ENCODE results near the gene FZD4. TPM values are rescaled to one million over a fixed set of nuclear protein-coding genes. Genes with fewer than 3 reads are reported as not detected.
"Not testable (repeated sequence)": the region's sequence is repeated elsewhere in the genome, so short reads cannot be mapped to it uniquely, and the experiment has no call there.

FZD4 gene
- 10 to 100 TPM; 67.2 to 80.7 (median 70.4) TPM for polyA plus RNA-seq (ENCODE audit: insufficient read length in 4 of 4)

DNA sequence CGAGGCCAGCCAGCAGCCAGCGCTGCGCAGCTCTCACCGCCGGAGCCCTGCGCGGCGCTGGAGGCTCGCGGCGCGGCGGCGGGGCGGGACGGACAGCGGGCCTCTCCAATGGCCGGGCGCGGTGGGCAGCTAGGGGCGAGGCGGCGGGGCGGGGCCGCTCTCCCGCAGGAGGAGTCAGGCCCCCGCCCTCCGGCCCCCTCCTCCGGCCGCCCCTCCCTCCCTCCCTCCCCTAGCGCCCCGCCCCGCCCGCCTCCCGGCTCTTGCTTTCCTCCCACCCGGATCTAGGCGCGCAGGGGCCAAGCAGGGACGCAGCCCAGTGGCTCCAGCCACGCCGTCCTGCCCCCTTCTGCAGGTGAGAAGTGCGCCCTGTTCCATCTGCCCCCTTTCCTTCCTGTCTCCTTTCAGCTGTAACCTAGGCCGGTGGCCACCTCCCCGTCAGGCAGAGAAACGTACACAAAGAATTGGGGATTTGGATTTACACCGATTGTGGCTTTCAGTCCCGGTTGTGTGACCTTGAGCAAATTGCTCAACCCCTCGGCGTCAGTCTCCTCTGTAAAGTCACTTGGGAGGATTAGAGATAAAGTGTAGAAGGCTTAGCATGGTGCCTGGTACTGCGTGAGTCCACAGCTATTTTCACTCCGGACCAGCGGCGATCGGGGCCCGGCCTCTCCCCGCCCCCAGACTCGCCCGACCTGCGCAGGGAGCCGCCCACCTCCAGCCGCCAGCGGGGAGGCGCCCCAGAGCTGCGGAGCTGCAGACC, at the start of gene FZD4:
TSS of gene FZD4 (minus strand) at position 35 of the 760 bp plus-strand sequence. CDS start 310 bp downstream, outside the sequence.
- peak in 2 of 4 donors; percentile 82 to 83 for DNase-seq (ENCODE audit: low read depth in 4 of 4, low spot score in 2 of 4)

DNA sequence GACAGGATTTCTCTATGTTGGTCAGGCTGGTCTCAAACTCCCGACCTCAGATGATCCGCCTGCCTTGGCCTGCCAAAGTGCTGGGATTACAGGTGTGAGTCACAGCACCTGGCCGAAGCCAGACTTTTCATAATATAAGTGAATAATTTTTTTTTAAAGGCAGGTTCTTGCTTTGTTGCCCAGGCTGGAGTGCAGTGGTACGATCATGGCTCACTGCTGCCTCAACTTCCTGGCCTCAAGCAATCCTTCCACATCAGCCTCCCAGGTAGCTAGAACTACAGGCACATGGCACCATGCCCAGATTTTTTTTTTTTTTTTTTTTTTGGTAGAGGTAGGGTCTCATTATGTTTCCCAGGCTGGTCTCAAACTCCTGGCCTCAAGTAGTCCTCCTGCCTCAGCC, 49.1 kb upstream of the FZD4 start:
- DNase-seq (ENCODE audit: low read depth in 4 of 4, low spot score in 2 of 4) = not testable (repeated sequence)

DNA sequence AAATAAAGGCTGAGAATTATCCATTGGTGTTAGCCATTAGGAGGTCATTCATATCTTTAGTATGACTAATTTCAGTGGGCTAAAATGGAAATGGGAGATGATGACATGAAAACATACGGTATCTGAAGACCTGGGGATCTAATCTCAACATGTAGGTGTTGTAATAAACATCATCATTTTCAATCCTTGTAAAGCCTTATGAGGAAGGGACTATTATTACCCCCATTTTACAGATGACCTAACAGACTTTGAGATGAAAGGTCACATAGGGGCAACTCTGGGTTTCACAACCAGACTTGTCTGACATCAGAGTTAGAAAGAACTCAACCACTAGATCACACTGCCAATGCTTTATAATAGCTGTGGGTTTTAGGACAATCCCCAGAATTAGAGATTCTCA, 47.7 kb upstream of the FZD4 start:
- DNase-seq (ENCODE audit: low read depth in 4 of 4, low spot score in 2 of 4) = no peak

- no peak for DNase-seq (ENCODE audit: low read depth in 4 of 4, low spot score in 2 of 4)
These were observed 44.9 kb upstream of the FZD4 start for GRCh38 chr11:86999859-87000753.

GRCh38 chr11:86999388-86999787, 44.2 kb upstream of the FZD4 start:
- no peak for DNase-seq (ENCODE audit: low read depth in 4 of 4, low spot score in 2 of 4)

GRCh38 chr11:86996953-86997570, 41.9 kb upstream of the FZD4 start:
- DNase-seq (ENCODE audit: low read depth in 4 of 4, low spot score in 2 of 4) = no peak

DNA sequence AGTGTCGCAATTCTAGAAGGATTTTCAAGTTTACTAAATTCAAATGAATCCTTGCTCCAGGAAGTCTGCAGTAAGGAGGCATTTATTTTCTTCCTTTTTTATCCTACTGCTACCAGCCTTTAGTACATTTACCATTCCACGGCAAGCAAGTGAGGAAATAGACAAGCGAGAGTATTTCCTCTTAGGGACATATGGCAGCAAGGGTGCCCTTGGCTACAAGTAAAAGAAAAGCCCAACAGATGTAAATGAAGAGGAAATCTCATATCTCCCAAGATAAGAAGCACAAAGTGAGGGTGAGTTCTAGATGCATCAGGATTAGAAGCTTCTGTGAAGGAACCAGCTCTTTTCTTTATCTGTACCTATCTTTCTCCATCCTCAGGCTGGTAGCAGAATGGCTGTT, 37.8 kb upstream of the FZD4 start:
- DNase-seq (ENCODE audit: low read depth in 4 of 4, low spot score in 2 of 4) = no peak

DNA sequence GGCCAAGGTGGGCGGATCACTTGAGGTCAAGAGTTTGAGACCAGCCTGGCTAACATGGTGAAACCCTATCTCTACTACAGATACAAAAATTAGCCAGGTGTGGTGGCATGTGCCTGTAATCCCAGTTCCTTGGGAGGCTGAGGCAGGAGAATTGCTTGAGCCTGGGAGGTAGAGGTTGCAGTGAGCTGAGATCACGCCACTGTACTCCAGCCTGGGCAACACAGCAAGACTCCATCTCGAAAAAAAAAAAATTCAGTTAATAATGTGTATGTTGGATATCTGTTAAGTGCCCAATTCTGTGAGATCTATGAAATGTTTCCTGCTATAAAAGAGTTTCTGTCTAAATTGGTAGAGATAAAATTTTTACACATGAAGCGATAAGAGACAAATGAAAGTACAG, 37.1 kb upstream of the FZD4 start:
- DNase-seq (ENCODE audit: low read depth in 4 of 4, low spot score in 2 of 4) = not testable (repeated sequence)

GRCh38 chr11:86991341-86991740, 36.1 kb upstream of the FZD4 start:
- no peak for DNase-seq (ENCODE audit: low read depth in 4 of 4, low spot score in 2 of 4)

- DNase-seq (ENCODE audit: low read depth in 4 of 4, low spot score in 2 of 4) = no peak
These were observed 35.3 kb upstream of the FZD4 start for GRCh38 chr11:86990515-86990914.

GRCh38 chr11:86990031-86990430, 34.8 kb upstream of the FZD4 start:
- DNase-seq (ENCODE audit: low read depth in 4 of 4, low spot score in 2 of 4) = no peak

DNA sequence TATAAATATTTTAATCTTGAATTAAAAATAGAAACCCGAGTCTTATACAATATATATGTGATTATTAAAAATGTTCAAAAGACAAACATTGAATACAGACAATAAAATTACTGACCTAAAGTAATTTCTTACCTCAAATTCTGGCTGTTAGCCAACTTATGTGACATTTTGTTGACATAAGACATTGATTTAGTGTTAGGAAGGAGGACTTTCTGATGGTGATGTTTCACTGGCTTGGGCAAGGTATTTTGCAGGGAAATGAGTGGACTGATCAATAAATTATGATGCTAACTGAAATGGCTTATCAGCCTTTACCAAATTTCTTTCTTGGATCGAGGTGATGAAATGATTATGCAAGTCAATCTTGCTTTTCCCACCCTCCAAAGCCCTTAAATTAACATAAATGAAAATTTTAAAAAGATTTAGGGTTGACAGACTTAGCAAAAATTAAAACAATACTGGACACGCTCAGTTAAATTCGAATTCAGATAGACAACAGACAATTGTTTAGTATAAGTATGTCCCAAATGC, 33.2 kb upstream of the FZD4 start:
- DNase-seq (ENCODE audit: low read depth in 4 of 4, low spot score in 2 of 4) = no peak

GRCh38 chr11:86987679-86988078, 32.5 kb upstream of the FZD4 start:
- no peak for DNase-seq (ENCODE audit: low read depth in 4 of 4, low spot score in 2 of 4)

DNA sequence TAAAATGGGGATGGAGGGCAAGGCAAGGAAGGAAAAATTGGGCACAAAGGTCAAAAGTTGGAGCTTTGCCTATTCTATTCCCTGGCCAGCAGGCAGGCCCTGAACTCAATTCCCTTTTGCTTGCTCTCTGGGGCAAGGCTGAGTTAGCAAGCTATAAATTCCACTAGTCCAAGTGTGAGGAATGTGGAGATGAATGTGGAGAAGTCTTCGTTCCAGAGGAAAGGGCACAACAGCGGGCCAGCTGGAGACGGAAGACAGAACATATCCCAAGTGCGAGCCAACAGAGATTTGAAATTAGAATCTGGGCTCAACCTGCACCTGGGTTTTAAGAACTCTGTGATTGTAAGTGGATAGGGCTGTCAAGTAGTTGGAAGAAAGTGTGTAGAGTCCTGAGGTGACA, 29.5 kb upstream of the FZD4 start:
- DNase-seq (ENCODE audit: low read depth in 4 of 4, low spot score in 2 of 4) = no peak

GRCh38 chr11:86983021-86983488, 27.9 kb upstream of the FZD4 start:
- no peak for DNase-seq (ENCODE audit: low read depth in 4 of 4, low spot score in 2 of 4)

DNA sequence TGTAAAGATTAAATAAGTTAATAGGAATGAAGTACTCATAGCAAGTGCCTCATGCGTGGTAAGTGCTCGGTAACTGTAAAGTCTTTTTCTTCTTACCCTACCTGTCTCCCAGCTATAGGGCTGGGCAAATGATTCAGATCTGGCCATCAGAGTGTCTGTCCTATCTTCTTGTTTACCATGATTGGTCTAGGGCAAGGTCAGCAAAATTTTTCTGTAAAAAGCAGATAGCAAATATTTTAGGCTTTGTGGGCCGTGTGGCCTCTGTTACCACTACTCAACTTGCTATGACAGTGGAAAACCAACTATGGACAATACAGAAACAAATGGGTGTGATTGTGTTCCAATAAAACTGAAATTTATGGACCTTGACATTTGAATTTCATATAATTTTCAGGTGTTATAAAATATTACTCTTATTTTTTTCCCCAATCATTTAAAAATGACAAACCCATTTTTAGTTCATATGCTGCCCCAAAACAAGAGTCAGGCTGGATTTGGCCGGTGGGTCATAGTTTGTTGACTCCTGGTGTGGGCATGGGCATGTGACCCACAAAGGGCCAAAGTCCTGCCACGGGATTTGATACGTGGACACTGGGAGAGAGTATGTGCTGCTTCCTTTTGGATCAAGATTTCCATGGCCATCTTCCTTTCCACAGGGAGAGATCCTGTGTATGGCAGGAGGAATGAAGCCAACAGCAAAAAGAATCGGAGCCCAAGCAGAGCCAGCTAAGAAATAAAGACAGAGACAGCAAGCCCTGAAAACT, 26.8 kb upstream of the FZD4 start:
- DNase-seq (ENCODE audit: low read depth in 4 of 4, low spot score in 2 of 4) = no peak

DNA sequence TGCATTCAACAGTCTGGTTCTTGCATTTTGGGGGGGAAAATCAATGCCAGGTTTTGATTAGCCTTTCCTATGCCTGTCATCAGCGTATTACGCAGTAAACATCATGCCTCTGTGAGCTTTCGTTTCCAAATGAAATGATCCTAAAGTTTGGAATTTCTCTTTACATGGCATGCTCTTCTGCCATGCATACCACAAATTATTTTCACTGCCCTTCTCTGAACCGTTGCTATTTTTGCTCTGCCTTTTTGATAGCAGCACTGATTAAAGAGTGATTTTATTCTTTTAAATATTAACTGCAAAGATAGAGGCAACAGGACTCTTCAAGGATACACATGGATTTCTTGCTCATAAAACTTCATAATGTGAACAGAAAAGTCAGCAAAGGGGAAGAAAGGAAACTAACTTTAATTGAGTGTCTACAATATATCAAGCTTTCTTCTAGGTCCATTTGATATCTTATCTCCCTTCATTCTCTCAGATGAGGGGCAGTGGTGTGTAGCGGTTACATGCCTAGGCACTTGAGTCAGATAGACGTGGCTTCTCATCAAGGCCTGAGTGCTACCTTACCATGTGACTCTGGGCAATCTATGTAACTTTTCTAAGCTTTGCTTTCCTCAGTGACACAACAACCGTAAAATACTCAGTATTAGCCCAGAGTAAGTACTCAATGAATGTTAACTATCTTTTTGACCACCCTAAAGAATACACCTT, 25.0 kb upstream of the FZD4 start:
- DNase-seq (ENCODE audit: low read depth in 4 of 4, low spot score in 2 of 4) = no peak

DNA sequence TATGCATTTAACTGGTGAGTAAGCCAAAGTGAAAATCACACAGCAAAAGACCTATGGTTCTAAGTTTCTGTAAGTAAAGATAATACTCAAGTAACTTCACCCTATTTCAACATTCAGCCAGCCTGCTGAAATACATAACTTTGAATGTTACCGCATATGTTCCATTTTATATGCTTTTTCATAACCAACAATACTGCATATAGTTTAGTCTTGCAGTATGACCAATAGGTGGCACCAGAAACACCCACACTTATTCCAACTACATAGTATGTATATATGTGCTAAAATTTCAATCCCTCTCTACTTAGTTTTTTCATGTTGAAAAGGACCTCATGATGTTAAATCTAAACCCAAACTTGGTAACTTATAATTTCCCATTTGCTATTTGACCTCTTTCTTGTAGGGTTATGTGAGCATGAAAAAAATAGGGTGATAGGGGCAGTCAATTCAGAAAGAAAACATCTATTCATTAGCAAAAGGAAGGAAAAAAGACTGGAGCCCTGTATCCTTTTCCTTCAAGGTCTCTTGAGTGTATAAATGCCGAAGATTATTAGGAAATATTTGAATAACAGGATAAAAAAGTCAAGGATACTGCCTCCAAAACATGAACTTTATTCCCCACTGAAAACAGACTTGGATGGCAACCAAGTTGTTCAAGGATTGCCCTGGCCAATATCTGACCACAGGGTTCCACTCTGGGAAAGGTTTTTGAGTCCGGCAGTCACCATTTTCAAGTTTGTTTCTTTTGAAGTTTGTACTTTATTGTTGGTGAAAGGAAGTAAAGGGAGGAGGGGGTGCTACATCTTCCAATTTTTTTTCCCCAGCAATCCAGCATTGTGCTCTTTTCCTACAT, 23.8 kb upstream of the FZD4 start:
- no peak for DNase-seq (ENCODE audit: low read depth in 4 of 4, low spot score in 2 of 4)

- no peak for DNase-seq (ENCODE audit: low read depth in 4 of 4, low spot score in 2 of 4)
These were observed 23.1 kb upstream of the FZD4 start for GRCh38 chr11:86978247-86978646.
